Ovary (tissue), 9 donors: ENCODE measurements around the gene ZRSR2. TPM values are rescaled to one million over a fixed set of nuclear protein-coding genes. Genes with fewer than 3 reads are reported as not detected.
"Not testable (repeated sequence)": the region's sequence is repeated elsewhere in the genome, so short reads cannot be mapped to it uniquely, and the experiment has no call there.

ENCODE experiments used
- DNase-seq, 5 donors: peaks; one replicate each; pipeline ENCODE4 v3.0.0-alpha.2; 2019 to 2020
- H3K27ac ChIP-seq, 2 donors: fragments of 200-600 bp; one replicate each; pipeline versions ENCODE4 v1.5.1 to v1.8.0; 2019 to 2022
- H3K27me3 ChIP-seq: fragments of 200-600 bp; one replicate; pipeline ENCODE4 v1.8.0; 2022
- H3K36me3 ChIP-seq: fragments of 200-600 bp; sonication (generic); one replicate; pipeline ENCODE4 v1.5.1; 2019
- H3K4me1 ChIP-seq: one replicate; pipeline ENCODE4 v1.8.1; 2013; ENCODE audit warnings: mild to moderate bottlenecking, moderate library complexity; ENCODE audit not compliant: insufficient read depth
- H3K4me3 ChIP-seq: fragments of 200-600 bp; sonication (generic); one replicate; pipeline ENCODE4 v1.5.1; 2017
- H3K9me3 ChIP-seq, 2 donors: fragments of 200-600 bp in 1 of 2; sonication (generic) in 1 of 2; one replicate each; pipeline versions ENCODE4 v1.5.1 to v1.8.1; 2013 to 2019; ENCODE audit warnings: mild to moderate bottlenecking in 1 of 2, moderate library complexity in 1 of 2
- EP300 ChIP-seq: sonication (generic); formaldehyde crosslinking; IDR thresholded peaks from one replicate; pipeline ENCODE4 v1.6.1; 2017; ENCODE audit warnings: antibody characterized with exemption
- POLR2A ChIP-seq: fragments of 450-650 bp; IDR thresholded peaks from one replicate; pipeline ENCODE4 v1.6.1; 2017; ENCODE audit warnings: antibody characterized with exemption, mild to moderate bottlenecking, moderate library complexity
- WGBS, 3 donors: extraction: QIAGEN DNeasy Blood & Tissue Kit in 1 of 3; methylation state at CpG; one replicate each; pipeline versions ENCODE4 v1.1.5 to v1.1.7; 2013 to 2017; 5-methylcytosine and 5-hydroxymethylcytosine counted together
- intact Hi-C, 4 donors: fragments of 100-400 bp; cut with DNase I; formaldehyde crosslinking; loops; one replicate each; pipeline versions ENCODE4 v1.11.0 to v1.15.1; 2022 to 2023
- polyA plus RNA-seq, 2 donors: library from polyadenylated mRNA; stranded (reverse); fragments of 200-250 nt in 1 of 2; fragments of 350-450 nt in 1 of 2; fragmentation: Illumina TruSeq in 1 of 2; extraction: RNeasy Lipid Tissue Mini Kit (QIAGEN cat#74804) in 1 of 2; gene quantifications; one replicate each; pipeline ENCODE4 v1.2.3, GENCODE V29; 2013 to 2014
- total RNA-seq, 7 donors: library from RNA; depleted of rRNA in 2 of 7; stranded (reverse); fragments of >200 nt in 2 of 7; fragmentation: NEBNext Ultra II Directional in 3 of 7; extraction: Animal tissue kit (Norgen Biotek cat#: 25700) in 3 of 7; gene quantifications; one replicate each; pipeline versions ENCODE4 v1.1.0 to v1.2.4, GENCODE V29; 2016 to 2023
- TF ChIP-seq, protein P1 (sequence below), 3 donors: fragments of 450-650 bp in 2 of 3; fragments of 200-600 bp in 1 of 3; IDR thresholded peaks; one replicate each; pipeline versions ENCODE4 v1.5.1 to v1.8.0; 2016 to 2022; ENCODE audit warnings: antibody characterized with exemption in 3 of 3, mild to moderate bottlenecking in 1 of 3
- donor health status: DM: no; HTN: no; CAD: no; lungs with moderate emphysema.
- donor health status: DM: no; HTN: no; CAD: no.
- donor health status: Bipolar disorder and iron deficiency.
- donor health status: DM: yes; HTN: yes; CAD: no.
- donor health status: DM: no; HTN: no; CAD: no.
- donor health status: DM: yes; HTN: yes; CAD: no.

ZRSR2 gene
- total and polyA plus RNA-seq, 9 donors, result 4.4 to 37.6 (median 11.8) TPM

GRCh38 chrX:15816886-15817285, 26.6 kb downstream of the ZRSR2 start:
- Histone ChIP-seq H3K9me3 (no peaks in the 10 kb centered on the region), H3K4me1 (no peaks in the 10 kb centered on the region), H3K4me3 (no peak overlapping the region), H3K27me3 (no peaks in the 10 kb centered on the region), H3K27ac (no peak overlapping the region), H3K36me3 (no peaks in the 10 kb centered on the region)
- TF ChIP-seq, protein P1, sequence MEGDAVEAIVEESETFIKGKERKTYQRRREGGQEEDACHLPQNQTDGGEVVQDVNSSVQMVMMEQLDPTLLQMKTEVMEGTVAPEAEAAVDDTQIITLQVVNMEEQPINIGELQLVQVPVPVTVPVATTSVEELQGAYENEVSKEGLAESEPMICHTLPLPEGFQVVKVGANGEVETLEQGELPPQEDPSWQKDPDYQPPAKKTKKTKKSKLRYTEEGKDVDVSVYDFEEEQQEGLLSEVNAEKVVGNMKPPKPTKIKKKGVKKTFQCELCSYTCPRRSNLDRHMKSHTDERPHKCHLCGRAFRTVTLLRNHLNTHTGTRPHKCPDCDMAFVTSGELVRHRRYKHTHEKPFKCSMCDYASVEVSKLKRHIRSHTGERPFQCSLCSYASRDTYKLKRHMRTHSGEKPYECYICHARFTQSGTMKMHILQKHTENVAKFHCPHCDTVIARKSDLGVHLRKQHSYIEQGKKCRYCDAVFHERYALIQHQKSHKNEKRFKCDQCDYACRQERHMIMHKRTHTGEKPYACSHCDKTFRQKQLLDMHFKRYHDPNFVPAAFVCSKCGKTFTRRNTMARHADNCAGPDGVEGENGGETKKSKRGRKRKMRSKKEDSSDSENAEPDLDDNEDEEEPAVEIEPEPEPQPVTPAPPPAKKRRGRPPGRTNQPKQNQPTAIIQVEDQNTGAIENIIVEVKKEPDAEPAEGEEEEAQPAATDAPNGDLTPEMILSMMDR (IDR thresholded peaks at IDR 0.05), result no peak
- no peak for TF ChIP-seq EP300
- no peak for TF ChIP-seq POLR2A
- 66 to 78% (median 77%) methylated on average over 4 of the region's 4 CpGs for WGBS, 3 donors
- intact Hi-C loops, result no loop called here
- DNase-seq, result no peak

DNA sequence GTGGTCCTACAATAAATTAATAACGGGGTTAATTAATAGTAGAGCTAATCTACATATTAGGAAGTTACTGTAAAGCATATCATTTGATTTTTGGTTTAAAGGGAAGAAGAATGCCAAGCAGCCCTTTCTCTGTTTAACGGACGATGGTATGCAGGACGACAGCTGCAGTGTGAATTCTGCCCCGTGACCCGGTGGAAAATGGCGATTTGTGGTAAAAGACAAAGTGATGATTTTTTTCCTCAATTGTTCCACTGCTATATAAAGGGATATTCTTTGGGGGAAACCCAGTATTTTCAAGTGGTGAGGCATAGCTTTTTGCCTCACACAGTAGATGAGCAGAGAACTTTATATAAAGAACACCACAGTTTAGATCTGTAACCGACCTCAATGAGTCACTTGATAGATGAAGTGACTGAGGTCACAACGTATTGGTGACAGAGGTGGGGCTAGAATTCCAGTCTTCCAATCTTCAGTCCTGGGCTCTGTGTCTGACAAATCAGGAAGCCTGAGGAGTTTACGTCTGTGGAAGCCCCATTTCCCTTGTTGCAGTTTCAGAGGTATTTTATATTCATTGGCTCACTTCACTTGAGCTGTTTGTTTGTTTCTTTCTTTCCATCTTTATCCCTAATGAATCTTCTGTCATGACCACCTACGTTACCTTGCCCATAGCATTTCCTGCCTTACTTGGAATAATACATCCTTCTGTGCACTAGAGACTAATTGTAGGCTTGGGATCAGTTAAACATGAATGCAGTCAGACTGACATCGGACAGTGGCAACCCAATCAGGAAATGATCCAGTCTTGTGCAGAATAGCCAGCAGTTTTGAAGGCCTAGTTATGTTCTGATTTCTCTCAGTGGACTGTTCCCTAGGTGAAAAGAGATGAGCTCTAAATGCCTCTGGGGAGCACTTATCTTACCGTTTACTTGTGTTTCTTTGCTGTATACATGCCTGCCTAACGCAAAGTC, 30.1 kb downstream of the ZRSR2 start:
- intact Hi-C loops, result no loop called here
- no peak for TF ChIP-seq POLR2A
- TF ChIP-seq, protein P1 (IDR thresholded peaks at IDR 0.05), result no peak
- no peak overlapping the region for H3K27ac ChIP-seq
- H3K27me3 ChIP-seq, result no peaks in the 10 kb centered on the region
- no peaks in the 10 kb centered on the region for H3K9me3 ChIP-seq
- no peaks in the 10 kb centered on the region for H3K4me1 ChIP-seq
- no peak overlapping the region for H3K4me3 ChIP-seq
- WGBS, 3 donors, result 85 to 88% (median 87%) methylated on average over 14 of the region's 14 CpGs
- H3K36me3 ChIP-seq, result no peaks in the 10 kb centered on the region
- DNase-seq, result no peak

GRCh38 chrX:15822922-15823321, 32.6 kb downstream of the ZRSR2 start:
- H3K4me1 ChIP-seq, result no peaks in the 10 kb centered on the region
- H3K27me3 ChIP-seq, result no peaks in the 10 kb centered on the region
- H3K36me3 ChIP-seq, result no peaks in the 10 kb centered on the region
- no peaks in the 10 kb centered on the region for H3K9me3 ChIP-seq
- 92 to 95% (median 94%) methylated on average over 23 of the region's 23 CpGs for WGBS, 3 donors
- TF ChIP-seq, protein P1 (IDR thresholded peaks at IDR 0.05), result no peak
- TF ChIP-seq EP300, result no peak
- no peak for TF ChIP-seq POLR2A
- DNase-seq, result no peak
- H3K4me3 ChIP-seq, result no peak overlapping the region
- intact Hi-C loops, result no loop called here
- no peak overlapping the region for H3K27ac ChIP-seq

GRCh38 chrX:15825936-15826335, 35.7 kb downstream of the ZRSR2 start:
- intact Hi-C loops, result no loop called here
- no peak for DNase-seq
- Histone ChIP-seq H3K9me3 (no peaks in the 10 kb centered on the region), H3K4me3 (no peak overlapping the region), H3K4me1 (no peaks in the 10 kb centered on the region), H3K27ac (no peak overlapping the region), H3K36me3 (no peaks in the 10 kb centered on the region), H3K27me3 (no peaks in the 10 kb centered on the region)
- no peak for TF ChIP-seq POLR2A
- 61 to 72% (median 66%) methylated on average over 5 of the region's 5 CpGs for WGBS, 3 donors

DNA sequence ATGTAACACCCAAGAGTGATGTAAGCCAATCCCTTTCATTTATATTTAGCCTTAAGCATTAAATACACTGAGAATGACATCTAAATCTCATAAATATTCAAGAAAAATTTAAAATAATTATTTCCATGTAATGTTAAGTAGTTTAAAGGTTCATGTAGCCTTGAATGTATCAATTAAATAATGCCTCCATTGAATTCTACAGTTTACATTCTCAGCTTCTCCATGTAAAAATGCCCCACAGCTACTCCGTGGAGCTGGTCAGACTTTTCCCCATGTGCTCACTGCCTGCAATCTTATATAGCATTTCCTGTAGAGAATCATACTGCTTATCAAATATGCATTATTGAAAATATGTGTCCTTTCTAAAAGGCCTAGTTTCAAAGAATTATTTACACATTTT, 38.9 kb downstream of the ZRSR2 start:
- Histone ChIP-seq H3K36me3 (no peaks in the 10 kb centered on the region), H3K27ac (no peak overlapping the region), H3K9me3 (no peaks in the 10 kb centered on the region), H3K27me3 (no peaks in the 10 kb centered on the region), H3K4me3 (no peak overlapping the region), H3K4me1 (no peaks in the 10 kb centered on the region)
- TF ChIP-seq EP300 (no peak), POLR2A (no peak)
- TF ChIP-seq, protein P1 (IDR thresholded peaks at IDR 0.05), result no peak
- DNase-seq, result no peak
- intact Hi-C loops, result no loop called here
- WGBS, 3 donors, result 88 to 91% (median 88%) methylated on average over 1 of the region's 1 CpG

DNA sequence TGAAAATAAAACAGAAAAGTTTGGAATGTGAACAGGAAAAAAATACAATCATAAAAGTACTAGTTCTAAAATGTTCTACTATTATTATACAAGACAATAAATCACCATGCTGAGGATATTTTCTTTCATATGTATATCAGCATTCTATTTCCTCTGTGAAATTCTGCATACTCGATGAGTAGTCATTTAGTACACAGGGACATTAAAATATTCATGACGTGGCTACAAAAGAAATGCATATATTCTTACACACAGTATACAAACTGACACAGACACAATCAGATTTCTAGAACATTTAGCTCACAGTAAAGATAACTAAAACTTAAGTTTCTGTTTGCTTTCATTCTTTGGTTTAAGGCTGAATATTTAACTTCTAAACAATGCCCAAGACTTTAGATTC, 41.1 kb downstream of the ZRSR2 start:
- intact Hi-C loops, H3K9me3 ChIP-seq, H3K27ac ChIP-seq: not testable (repeated sequence)

More for the DNA sequence above, 41.1 kb downstream of the ZRSR2 start:
- not testable (repeated sequence) for H3K27me3 ChIP-seq, DNase-seq, H3K4me1 ChIP-seq, H3K36me3 ChIP-seq, H3K4me3 ChIP-seq
- WGBS, 3 donors, result 17 to 70% (median 66%) methylated on average over 1 to 2 of the region's 2 CpGs
